WTC11 (cell line): ENCODE data around the gene ZFAND5.

ENCODE experiments used
- CREM ChIP-seq: sonication (generic); formaldehyde crosslinking; IDR thresholded peaks from 2 replicates; pipeline ENCODE4 v1.8.1; 2022; ENCODE audit warnings: mild to moderate bottlenecking, missing genetic modification reagents, moderate library complexity
- FOXJ3 ChIP-seq: sonication (generic); formaldehyde crosslinking; IDR thresholded peaks from 2 replicates; pipeline ENCODE4 v1.9.0; 2021; ENCODE audit warnings: missing genetic modification reagents, mild to moderate bottlenecking, borderline replicate concordance
- GRHL2 ChIP-seq: fragments of 250-450 bp; sonication (Bioruptor Pico); IDR thresholded peaks from 2 replicates; pipeline ENCODE4 v1.8.0; 2022; ENCODE audit warnings: mild to moderate bottlenecking, moderate library complexity; ENCODE audit not compliant: insufficient replicate concordance, severe bottlenecking
- KAT7 ChIP-seq: sonication (generic); formaldehyde crosslinking; IDR thresholded peaks from 2 replicates; pipeline ENCODE4 v1.8.1; 2023; ENCODE audit warnings: missing genetic modification reagents, mild to moderate bottlenecking, borderline replicate concordance
- NFYB ChIP-seq: sonication (generic); formaldehyde crosslinking; conservative IDR thresholded peaks from 2 replicates; pipeline ENCODE4 v1.8.0; 2022; ENCODE audit warnings: low read depth, missing genetic modification reagents
- ZNF263 ChIP-seq: sonication (generic); formaldehyde crosslinking; IDR thresholded peaks from 2 replicates; pipeline ENCODE4 v1.8.1; 2022; ENCODE audit warnings: low read depth, mild to moderate bottlenecking, moderate library complexity, missing genetic modification reagents
- TF ChIP-seq, protein P1 (sequence below): fragments of 200-600 bp; IDR thresholded peaks from 2 replicates; pipeline ENCODE4 v1.8.0; 2022; ENCODE audit warnings: antibody characterized with exemption
- TF ChIP-seq, protein P2 (sequence below): sonication (generic); formaldehyde crosslinking; IDR thresholded peaks from 2 replicates; pipeline ENCODE4 v1.8.1; 2022; ENCODE audit warnings: mild to moderate bottlenecking, moderate library complexity, missing genetic modification reagents
- TF ChIP-seq, protein P3 (sequence below): sonication (generic); formaldehyde crosslinking; IDR thresholded peaks from 2 replicates; pipeline ENCODE4 v1.8.0; 2022; ENCODE audit warnings: mild to moderate bottlenecking, missing genetic modification reagents
- TF ChIP-seq, protein P4 (sequence below): fragments of 250-450 bp; sonication (Bioruptor Pico); conservative IDR thresholded peaks from 2 replicates; pipeline ENCODE4 v1.9.0; 2021; ENCODE audit warnings: mild to moderate bottlenecking
- TF ChIP-seq, protein P5 (sequence below): sonication (generic); formaldehyde crosslinking; IDR thresholded peaks from 2 replicates; pipeline ENCODE4 v1.8.1; 2023; ENCODE audit warnings: mild to moderate bottlenecking, missing genetic modification reagents, moderate library complexity

DNA sequence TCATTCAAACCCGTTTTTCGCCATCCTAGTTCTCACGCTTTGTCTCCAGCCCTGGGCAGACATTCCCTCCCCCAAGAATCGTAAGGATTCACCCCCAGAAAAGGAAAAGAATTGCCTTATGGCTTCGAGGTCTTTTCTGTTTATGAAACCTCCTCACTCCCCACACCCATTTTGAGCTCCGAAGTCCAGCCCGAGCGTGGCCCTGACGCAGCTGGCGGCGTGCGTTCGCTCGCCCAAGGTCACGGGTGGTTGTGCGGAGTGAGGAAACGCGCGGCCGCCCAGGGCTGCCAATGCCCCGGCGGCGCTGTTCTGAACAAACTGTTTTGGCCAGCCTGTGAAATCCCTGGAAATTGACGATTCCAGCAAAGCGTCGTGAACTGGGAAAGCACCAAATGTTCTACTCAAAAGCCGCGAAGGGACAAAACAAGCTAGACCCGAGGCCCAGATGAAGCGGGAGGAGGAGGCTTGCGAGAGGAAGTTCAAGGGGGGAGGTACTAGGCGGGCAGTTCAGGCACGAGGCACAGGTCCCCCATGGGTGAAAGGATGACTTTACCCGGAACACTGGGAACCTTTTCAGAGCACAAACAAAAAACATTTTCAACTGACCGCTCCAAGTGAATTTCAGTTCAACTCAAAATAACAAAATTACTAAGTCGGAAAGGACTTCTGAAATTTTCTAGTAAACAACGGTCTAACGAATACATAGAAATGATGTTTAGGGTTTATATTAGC lies 683 bp upstream of the ZFAND5 start:
- no peak for TF ChIP-seq CREM (CRISPR knock-in tag)
- TF ChIP-seq, protein P1, sequence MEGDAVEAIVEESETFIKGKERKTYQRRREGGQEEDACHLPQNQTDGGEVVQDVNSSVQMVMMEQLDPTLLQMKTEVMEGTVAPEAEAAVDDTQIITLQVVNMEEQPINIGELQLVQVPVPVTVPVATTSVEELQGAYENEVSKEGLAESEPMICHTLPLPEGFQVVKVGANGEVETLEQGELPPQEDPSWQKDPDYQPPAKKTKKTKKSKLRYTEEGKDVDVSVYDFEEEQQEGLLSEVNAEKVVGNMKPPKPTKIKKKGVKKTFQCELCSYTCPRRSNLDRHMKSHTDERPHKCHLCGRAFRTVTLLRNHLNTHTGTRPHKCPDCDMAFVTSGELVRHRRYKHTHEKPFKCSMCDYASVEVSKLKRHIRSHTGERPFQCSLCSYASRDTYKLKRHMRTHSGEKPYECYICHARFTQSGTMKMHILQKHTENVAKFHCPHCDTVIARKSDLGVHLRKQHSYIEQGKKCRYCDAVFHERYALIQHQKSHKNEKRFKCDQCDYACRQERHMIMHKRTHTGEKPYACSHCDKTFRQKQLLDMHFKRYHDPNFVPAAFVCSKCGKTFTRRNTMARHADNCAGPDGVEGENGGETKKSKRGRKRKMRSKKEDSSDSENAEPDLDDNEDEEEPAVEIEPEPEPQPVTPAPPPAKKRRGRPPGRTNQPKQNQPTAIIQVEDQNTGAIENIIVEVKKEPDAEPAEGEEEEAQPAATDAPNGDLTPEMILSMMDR = no peak
- no peak for TF ChIP-seq FOXJ3 (CRISPR knock-in tag)
- TF ChIP-seq GRHL2 (CRISPR knock-in tag) = no peak
- no peak for TF ChIP-seq KAT7 (CRISPR knock-in tag)
- TF ChIP-seq, protein P2, sequence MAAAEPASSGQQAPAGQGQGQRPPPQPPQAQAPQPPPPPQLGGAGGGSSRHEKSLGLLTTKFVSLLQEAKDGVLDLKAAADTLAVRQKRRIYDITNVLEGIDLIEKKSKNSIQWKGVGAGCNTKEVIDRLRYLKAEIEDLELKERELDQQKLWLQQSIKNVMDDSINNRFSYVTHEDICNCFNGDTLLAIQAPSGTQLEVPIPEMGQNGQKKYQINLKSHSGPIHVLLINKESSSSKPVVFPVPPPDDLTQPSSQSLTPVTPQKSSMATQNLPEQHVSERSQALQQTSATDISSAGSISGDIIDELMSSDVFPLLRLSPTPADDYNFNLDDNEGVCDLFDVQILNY (CRISPR knock-in tag) = no peak
- TF ChIP-seq, protein P3, sequence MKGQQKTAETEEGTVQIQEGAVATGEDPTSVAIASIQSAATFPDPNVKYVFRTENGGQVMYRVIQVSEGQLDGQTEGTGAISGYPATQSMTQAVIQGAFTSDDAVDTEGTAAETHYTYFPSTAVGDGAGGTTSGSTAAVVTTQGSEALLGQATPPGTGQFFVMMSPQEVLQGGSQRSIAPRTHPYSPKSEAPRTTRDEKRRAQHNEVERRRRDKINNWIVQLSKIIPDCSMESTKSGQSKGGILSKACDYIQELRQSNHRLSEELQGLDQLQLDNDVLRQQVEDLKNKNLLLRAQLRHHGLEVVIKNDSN (CRISPR knock-in tag) = no peak
- no peak for TF ChIP-seq NFYB (CRISPR knock-in tag)
- TF ChIP-seq ZNF263 (CRISPR knock-in tag) = no peak
- TF ChIP-seq, protein P4, sequence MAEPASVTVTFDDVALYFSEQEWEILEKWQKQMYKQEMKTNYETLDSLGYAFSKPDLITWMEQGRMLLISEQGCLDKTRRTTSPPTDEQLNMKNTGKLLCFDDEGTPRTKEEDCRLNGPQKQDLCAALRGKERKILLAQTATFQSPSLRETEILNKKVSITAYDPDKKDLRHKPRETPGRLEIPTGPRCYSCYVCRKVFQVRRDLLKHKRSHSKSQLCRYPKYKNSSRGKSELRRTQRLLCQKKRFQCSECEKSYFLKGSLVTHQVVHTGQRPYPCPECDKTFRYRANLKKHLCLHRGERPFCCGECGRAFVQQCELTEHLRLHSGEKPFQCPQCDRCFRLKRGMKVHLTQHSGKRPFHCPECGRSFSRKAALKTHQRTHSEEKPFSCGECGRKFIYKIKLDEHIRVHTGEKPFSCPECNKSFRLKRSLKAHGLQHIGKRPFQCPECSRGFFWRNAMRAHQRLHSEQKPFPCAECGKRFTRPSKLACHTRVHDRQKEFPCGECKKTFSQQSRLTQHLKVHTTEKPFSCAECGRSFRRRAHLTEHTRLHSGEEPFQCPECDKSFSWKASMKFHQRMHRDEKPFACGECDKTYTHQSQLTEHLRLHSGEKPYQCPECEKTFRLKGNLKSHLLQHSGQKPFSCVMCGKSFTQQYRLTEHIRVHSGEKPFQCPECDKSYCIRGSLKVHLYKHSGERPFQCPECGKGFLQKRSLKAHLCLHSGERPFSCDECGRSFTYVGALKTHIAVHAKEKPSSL (CRISPR knock-in tag) = no peak
- TF ChIP-seq, protein P5, sequence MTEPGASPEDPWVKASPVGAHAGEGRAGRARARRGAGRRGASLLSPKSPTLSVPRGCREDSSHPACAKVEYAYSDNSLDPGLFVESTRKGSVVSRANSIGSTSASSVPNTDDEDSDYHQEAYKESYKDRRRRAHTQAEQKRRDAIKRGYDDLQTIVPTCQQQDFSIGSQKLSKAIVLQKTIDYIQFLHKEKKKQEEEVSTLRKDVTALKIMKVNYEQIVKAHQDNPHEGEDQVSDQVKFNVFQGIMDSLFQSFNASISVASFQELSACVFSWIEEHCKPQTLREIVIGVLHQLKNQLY (CRISPR knock-in tag) = no peak
